Activated CD8-positive, alpha-beta memory T cell treated with anti-CD3 and anti-CD28 coated beads, Interleukin-2, amount 10 ng/mL, durations not matched to agents 7 days and 5 days (primary cell): ENCODE results near the gene C17orf107. TPM values are rescaled to one million over a fixed set of nuclear protein-coding genes. Genes with fewer than 3 reads are reported as not detected.
"Not testable (repeated sequence)": the region's sequence is repeated elsewhere in the genome, so short reads cannot be mapped to it uniquely, and the experiment has no call there.

Experiments used
- ATAC-seq: fragments of 150-1000 bp; cut with Tn5 transposase; one replicate; pipeline ENCODE4 v1.10.0; 2021; ENCODE audit warnings: moderate library complexity
- CTCF ChIA-PET: fragments of 350-600 bp; sonication (Branson Sonifier 250); formaldehyde crosslinking; loops from one replicate; lab custom pipeline; 2021; ENCODE audit warnings: antibody characterized with exemption; lab: Charles Lee
- DNase-seq: peaks from one replicate; pipeline ENCODE4 v3.0.0-alpha.2; 2020
- H3K27ac Mint-ChIP-seq: one replicate; pipeline ENCODE4 v1.8.0; 2021; ENCODE audit warnings: mild to moderate bottlenecking, mixed read lengths
- H3K27me3 Mint-ChIP-seq: one replicate; pipeline ENCODE4 v1.8.0; 2021; ENCODE audit warnings: mixed read lengths
- H3K36me3 Mint-ChIP-seq: one replicate; pipeline ENCODE4 v1.8.0; 2021; ENCODE audit warnings: mild to moderate bottlenecking, mixed read lengths
- H3K4me1 Mint-ChIP-seq: one replicate; pipeline ENCODE4 v1.8.0; 2021; ENCODE audit warnings: mixed read lengths
- H3K4me3 Mint-ChIP-seq: one replicate; pipeline ENCODE4 v1.8.0; 2021; ENCODE audit warnings: mild to moderate bottlenecking, moderate library complexity, mixed read lengths
- H3K9me3 Mint-ChIP-seq: one replicate; pipeline ENCODE4 v1.8.0; 2022; ENCODE audit warnings: low read depth, mixed read lengths
- total RNA-seq, 2 experiments: library from RNA; stranded (reverse); gene quantifications; one replicate each; pipeline ENCODE4 v1.2.3, GENCODE V29; 2021

C17orf107 gene
- total RNA-seq, 2 experiments from 2014 or later: 0.98 to 1.2 TPM

- H3K9me3 Mint-ChIP-seq: no peaks in the 10 kb centered on the region
- peaks cover 5% of the 10 kb centered on the region for H3K36me3 Mint-ChIP-seq
- CTCF ChIA-PET: no interaction called here
- peaks cover 4% of the 10 kb centered on the region for H3K27me3 Mint-ChIP-seq
- H3K27ac Mint-ChIP-seq: no peak overlapping the region
- H3K4me1 Mint-ChIP-seq: peaks cover 22% of the 10 kb centered on the region
- H3K4me3 Mint-ChIP-seq: no peak overlapping the region
- DNase-seq: no peak
- ATAC-seq: no peak
These were observed 2.1 kb upstream of the C17orf107 start for GRCh38 chr17:4897198-4897687.

GRCh38 chr17:4897785-4898184 is 1.6 kb upstream of the C17orf107 start:
- H3K27ac Mint-ChIP-seq: no peak overlapping the region
- no peak overlapping the region for H3K4me3 Mint-ChIP-seq
- no peak for ATAC-seq
- no peak for DNase-seq
- H3K9me3 Mint-ChIP-seq: no peaks in the 10 kb centered on the region
- CTCF ChIA-PET: no interaction called here
- H3K36me3 Mint-ChIP-seq: peaks cover 2% of the 10 kb centered on the region
- peaks cover 4% of the 10 kb centered on the region for H3K27me3 Mint-ChIP-seq
- H3K4me1 Mint-ChIP-seq: peaks cover 27% of the 10 kb centered on the region

- Mint-ChIP-seq H3K4me3 (peak overlapping the region; percentile 33), H3K27ac (peak overlapping the region; percentile 54), H3K9me3 (no peaks in the 10 kb centered on the region)
These were observed 985 bp upstream of the C17orf107 start for GRCh38 chr17:4898351-4898750.

GRCh38 chr17:4898927-4899326 is 409 bp upstream of the C17orf107 start:
- peaks cover 36% of the 10 kb centered on the region for H3K4me1 Mint-ChIP-seq
- no peaks in the 10 kb centered on the region for H3K9me3 Mint-ChIP-seq
- peaks cover 2% of the 10 kb centered on the region for H3K36me3 Mint-ChIP-seq
- peaks cover 4% of the 10 kb centered on the region for H3K27me3 Mint-ChIP-seq
- ATAC-seq (no peak), DNase-seq (no peak)
- no peak overlapping the region for H3K27ac Mint-ChIP-seq
- CTCF ChIA-PET: interaction anchor here (0.6 to 2.2 kb wide), 13 partner anchors 8 to 189 kb away, joined by 3 to 21 read pairs (median 3); partner anchors contain the start of genes ARRB2, GLTPD2, PSMB6 and RNF167
- peak overlapping the region; percentile 33 for H3K4me3 Mint-ChIP-seq

More at GRCh38 chr17:4898351-4898750, 985 bp upstream of the C17orf107 start:
- DNase-seq (no peak), ATAC-seq (no peak)
- CTCF ChIA-PET: interaction anchor here (1.1 to 1.7 kb wide), 2 partner anchors 7 to 11 kb away, joined by 3 to 15 read pairs; no protein-coding TSS in a partner anchor
- peaks cover 4% of the 10 kb centered on the region for H3K27me3 Mint-ChIP-seq
- peaks cover 2% of the 10 kb centered on the region for H3K36me3 Mint-ChIP-seq
- H3K4me1 Mint-ChIP-seq: peaks cover 33% of the 10 kb centered on the region

- H3K27ac Mint-ChIP-seq: peak overlapping the region; percentile 66
- DNase-seq (peak; percentile 77), ATAC-seq (peak; percentile 54)
- peaks cover 2% of the 10 kb centered on the region for H3K36me3 Mint-ChIP-seq
- CTCF ChIA-PET: interaction anchor here (0.8 to 2.2 kb wide), 8 partner anchors 9 to 333 kb away, joined by 3 to 21 read pairs (median 6); partner anchors contain the start of genes ARRB2, GLTPD2 and PFN1
- peaks cover 36% of the 10 kb centered on the region for H3K4me1 Mint-ChIP-seq
- peaks cover 4% of the 10 kb centered on the region for H3K27me3 Mint-ChIP-seq
- no peaks in the 10 kb centered on the region for H3K9me3 Mint-ChIP-seq
- H3K4me3 Mint-ChIP-seq: peak overlapping the region; percentile 80
These were observed 1.1 kb downstream of the C17orf107 start for GRCh38 chr17:4900231-4901107.

GRCh38 chr17:4901108-4901647 is 1.8 kb downstream of the C17orf107 start:
- DNase-seq: no peak
- peak overlapping the region; percentile 66 for H3K27ac Mint-ChIP-seq
- no peak for ATAC-seq
- H3K9me3 Mint-ChIP-seq: no peaks in the 10 kb centered on the region
- H3K4me3 Mint-ChIP-seq: peak overlapping the region; percentile 65
- CTCF ChIA-PET: interaction anchor here (0.6 to 3.2 kb wide), 10 partner anchors 8 to 334 kb away, joined by 3 to 18 read pairs (median 4); partner anchors contain the start of genes CAMTA2, PFN1, RNF167 and SLC25A11
- peaks cover 4% of the 10 kb centered on the region for H3K27me3 Mint-ChIP-seq
- peaks cover 36% of the 10 kb centered on the region for H3K4me1 Mint-ChIP-seq
- H3K36me3 Mint-ChIP-seq: peaks cover under 1% of the 10 kb centered on the region

- no peak for ATAC-seq
- Mint-ChIP-seq H3K27ac (peak overlapping the region; percentile 44), H3K9me3 (no peaks in the 10 kb centered on the region), H3K27me3 (peaks cover 4% of the 10 kb centered on the region), H3K4me1 (peaks cover 36% of the 10 kb centered on the region), H3K4me3 (no peak overlapping the region), H3K36me3 (no peaks in the 10 kb centered on the region)
- CTCF ChIA-PET: interaction anchor here (0.6 to 3.2 kb wide), 12 partner anchors 7 to 335 kb away, joined by 3 to 18 read pairs (median 6); partner anchors contain the start of genes ARRB2, CAMTA2, RNF167 and SLC25A11
- DNase-seq: no peak
These were observed 2.5 kb downstream of the C17orf107 start for GRCh38 chr17:4901648-4902344.

GRCh38 chr17:4902540-4902939 is 3.2 kb downstream of the C17orf107 start:
- Mint-ChIP-seq H3K4me1 (peaks cover 36% of the 10 kb centered on the region), H3K27me3 (peaks cover 4% of the 10 kb centered on the region), H3K27ac (no peak overlapping the region), H3K9me3 (no peaks in the 10 kb centered on the region), H3K4me3 (no peak overlapping the region), H3K36me3 (no peaks in the 10 kb centered on the region)
- DNase-seq (no peak), ATAC-seq (no peak)
- CTCF ChIA-PET: interaction anchor here (0.6 to 3.2 kb wide), 18 partner anchors 8 to 336 kb away, joined by 3 to 18 read pairs (median 4); partner anchors contain the start of genes ARRB2, CAMTA2, RNF167 and SLC25A11

GRCh38 chr17:4903051-4903818 is 3.9 kb downstream of the C17orf107 start, which contains the start of gene CHRNE:
Gene CHRNE (minus strand): TSS chr17:4903098. CDS start chr17:4903063, 35 bp downstream.
- H3K9me3 Mint-ChIP-seq: no peaks in the 10 kb centered on the region
- CTCF ChIA-PET: interaction anchor here (0.6 to 3.2 kb wide), 25 partner anchors 10 to 345 kb away, joined by 3 to 18 read pairs (median 4); partner anchors contain the start of genes ARRB2, CAMTA2, RNF167 and SLC25A11
- H3K27ac Mint-ChIP-seq: peak within 1 kb of the TSS; percentile 67
- H3K27me3 Mint-ChIP-seq: peaks cover 4% of the 10 kb centered on the region
- peak; percentile 32 for ATAC-seq
- H3K4me3 Mint-ChIP-seq: peak within 1 kb of the TSS; percentile 10
- H3K36me3 Mint-ChIP-seq: no peaks in the 10 kb centered on the region
- peak; percentile 87 for DNase-seq
- peaks cover 36% of the 10 kb centered on the region for H3K4me1 Mint-ChIP-seq

GRCh38 chr17:4906642-4907041 is 7.3 kb downstream of the C17orf107 start:
- H3K27ac Mint-ChIP-seq, H3K4me3 Mint-ChIP-seq, H3K27me3 Mint-ChIP-seq, DNase-seq, H3K9me3 Mint-ChIP-seq, H3K36me3 Mint-ChIP-seq, ATAC-seq: not testable (repeated sequence)
- H3K4me1 Mint-ChIP-seq: peaks cover 20% of the 10 kb centered on the region
- CTCF ChIA-PET: interaction anchor here (1.0 to 2.0 kb wide), 3 partner anchors 33 to 340 kb away, joined by 3 to 6 read pairs (median 4); partner anchors contain the start of genes RNF167 and SLC25A11

- no peak overlapping the region for H3K4me3 Mint-ChIP-seq
- DNase-seq (no peak), ATAC-seq (peak; percentile 20)
- H3K27ac Mint-ChIP-seq: no peak overlapping the region
- H3K4me1 Mint-ChIP-seq: peaks cover 6% of the 10 kb centered on the region
- no peaks in the 10 kb centered on the region for H3K9me3 Mint-ChIP-seq
- no peaks in the 10 kb centered on the region for H3K27me3 Mint-ChIP-seq
- CTCF ChIA-PET: interaction anchor here (0.7 to 2.5 kb wide), 26 partner anchors 8 to 154 kb away, joined by 3 to 31 read pairs (median 7); partner anchors contain the start of genes C17orf107, CAMTA2, INCA1 and KIF1C
- no peaks in the 10 kb centered on the region for H3K36me3 Mint-ChIP-seq
These were observed 9.0 kb downstream of the C17orf107 start for GRCh38 chr17:4908301-4908700.
